ENCODE measurements around the gene ASTN2.

ASTN2 gene

DNA sequence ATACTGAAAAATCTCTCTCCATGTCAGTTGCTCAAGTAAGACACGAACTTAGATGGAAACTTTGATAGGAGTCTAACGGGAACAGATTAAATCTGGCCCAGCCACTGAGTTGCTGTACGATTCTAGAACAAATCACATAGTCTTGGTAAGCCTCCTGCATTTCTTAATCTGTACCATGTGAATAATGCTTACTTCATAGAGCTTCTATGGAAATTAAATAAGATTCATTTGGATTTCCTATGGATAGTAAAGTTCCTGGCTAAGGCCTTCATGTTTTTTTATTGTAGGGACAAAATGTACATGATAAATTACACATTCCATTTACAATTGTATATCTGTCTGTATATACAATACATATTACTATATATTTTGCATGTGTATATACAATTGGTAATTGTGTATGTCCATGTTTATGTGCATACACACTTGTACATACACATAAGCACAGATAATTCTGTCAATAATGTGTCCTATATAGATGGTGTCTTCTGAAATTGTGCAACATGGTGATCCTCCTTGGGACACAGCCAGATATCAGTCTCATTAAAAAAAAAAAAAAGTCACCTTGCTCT lies 397.4 kb downstream of the ASTN2 start:
- Histone ChIP-seq H3K27ac (no peak overlapping the region), H3K9me3 (ENCODE audit: severe bottlenecking) (no peaks in the 10 kb centered on the region), H3K27me3 (ENCODE audit: insufficient read depth, low read depth, severe bottlenecking) (no peaks in the 10 kb centered on the region), H3K4me3 (ENCODE audit: low read depth, low read length) (no peak overlapping the region), H3K36me3 (no peaks in the 10 kb centered on the region; the same call in none of the 2 replicates)
- TF ChIP-seq CTCF (IDR thresholded peaks at IDR 0.05; ENCODE audit: low read depth, low read length), result no peak
- DNase-seq, result no peak

DNA sequence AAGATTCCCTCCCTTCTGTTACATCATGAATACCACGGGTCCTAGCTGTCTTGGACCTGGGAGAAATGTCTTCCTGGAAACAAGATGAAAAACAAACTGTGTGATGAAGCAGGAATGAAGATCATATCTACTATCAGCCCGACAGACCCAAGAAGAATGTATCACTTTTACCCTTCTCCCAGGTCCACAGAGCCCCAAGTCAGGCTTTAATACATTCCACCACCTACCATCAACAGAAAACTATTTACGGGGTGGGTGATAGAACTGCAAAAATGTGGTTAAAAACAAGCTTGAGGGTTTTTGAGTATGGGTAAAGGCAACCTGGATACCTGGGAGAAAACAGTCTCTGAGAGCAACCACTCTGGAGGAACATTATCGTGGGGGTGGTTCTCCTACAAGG lies 400.8 kb downstream of the ASTN2 start:
- no peak overlapping the region for H3K27ac ChIP-seq
- no peak for DNase-seq
- no peak overlapping the region for H3K4me3 ChIP-seq (ENCODE audit: low read depth, low read length)
- H3K36me3 ChIP-seq, result peaks cover 4% of the 10 kb centered on the region
- TF ChIP-seq CTCF (IDR thresholded peaks at IDR 0.05; ENCODE audit: low read depth, low read length), result no peak
- H3K9me3 ChIP-seq (ENCODE audit: severe bottlenecking), result no peaks in the 10 kb centered on the region
- no peaks in the 10 kb centered on the region for H3K27me3 ChIP-seq (ENCODE audit: insufficient read depth, low read depth, severe bottlenecking)

DNA sequence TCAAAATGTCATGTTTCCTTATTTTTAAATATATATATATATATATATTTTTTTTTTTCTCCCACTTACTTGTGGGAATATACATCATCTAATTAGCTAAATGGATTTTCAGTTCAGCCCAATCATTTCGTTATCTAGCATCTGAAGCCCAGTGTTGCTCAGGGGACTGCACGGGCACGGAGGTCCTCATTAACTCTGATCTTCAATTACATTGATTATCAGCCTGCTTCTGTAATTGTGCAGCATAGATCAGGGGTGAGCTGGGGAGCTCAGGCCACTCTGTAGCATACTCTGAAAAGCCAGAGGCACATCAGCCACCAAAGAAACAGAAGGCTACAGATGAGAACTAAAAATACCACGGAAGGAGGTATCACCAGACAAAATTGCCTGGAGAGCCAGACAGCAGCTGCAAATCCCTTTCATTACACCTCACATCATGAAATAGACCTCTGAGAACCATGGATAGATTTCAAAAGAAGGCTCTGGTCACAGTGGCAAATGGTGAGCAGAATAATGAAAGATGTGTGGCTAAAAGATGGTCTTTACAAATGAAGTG lies 401.3 kb downstream of the ASTN2 start:
- no peak for DNase-seq

DNA sequence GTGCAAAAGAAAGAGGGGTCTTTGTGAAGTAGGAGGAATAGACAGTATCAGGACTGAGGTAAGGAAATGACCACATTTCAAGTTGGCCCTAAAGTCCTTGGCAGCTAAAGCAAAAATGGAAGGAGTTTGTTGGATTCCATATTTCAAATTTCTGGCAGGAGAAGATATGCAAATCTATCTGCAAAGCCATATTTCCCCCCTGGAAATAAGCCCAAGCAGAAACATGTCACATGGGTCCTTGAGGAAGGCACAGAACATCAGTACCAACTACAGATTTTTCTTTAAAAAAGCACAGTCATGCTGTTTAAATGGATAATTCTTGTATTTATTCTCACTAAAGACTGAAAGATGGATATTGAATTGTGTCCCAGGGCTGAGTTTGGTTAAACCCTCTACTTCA lies 404.8 kb downstream of the ASTN2 start:
- no peaks in the 10 kb centered on the region for H3K9me3 ChIP-seq (ENCODE audit: severe bottlenecking)
- peaks cover 31% of the 10 kb centered on the region for H3K36me3 ChIP-seq
- H3K27me3 ChIP-seq (ENCODE audit: insufficient read depth, low read depth, severe bottlenecking), result no peaks in the 10 kb centered on the region
- no peak overlapping the region for H3K27ac ChIP-seq
- DNase-seq, result no peak
- no peak for TF ChIP-seq CTCF (IDR thresholded peaks at IDR 0.05; ENCODE audit: low read depth, low read length)
- no peak overlapping the region for H3K4me3 ChIP-seq (ENCODE audit: low read depth, low read length)

More for the DNA sequence above, 401.3 kb downstream of the ASTN2 start:
- peaks cover 4% of the 10 kb centered on the region for H3K36me3 ChIP-seq
- TF ChIP-seq CTCF (IDR thresholded peaks at IDR 0.05; ENCODE audit: low read depth, low read length), result no peak
- H3K27me3 ChIP-seq (ENCODE audit: insufficient read depth, low read depth, severe bottlenecking), result no peaks in the 10 kb centered on the region
- no peaks in the 10 kb centered on the region for H3K9me3 ChIP-seq (ENCODE audit: severe bottlenecking)
- H3K4me3 ChIP-seq (ENCODE audit: low read depth, low read length), result no peak overlapping the region
- H3K27ac ChIP-seq, result no peak overlapping the region

- Histone ChIP-seq H3K36me3 (peaks cover 40% of the 10 kb centered on the region), H3K27ac (no peak overlapping the region), H3K4me3 (ENCODE audit: low read depth, low read length) (no peak overlapping the region), H3K27me3 (ENCODE audit: insufficient read depth, low read depth, severe bottlenecking) (no peaks in the 10 kb centered on the region), H3K9me3 (ENCODE audit: severe bottlenecking) (no peaks in the 10 kb centered on the region)
- DNase-seq, result no peak
- TF ChIP-seq CTCF (IDR thresholded peaks at IDR 0.05; ENCODE audit: low read depth, low read length), result no peak
Measured at GRCh38 chr9:117008876-117009275, 406.0 kb downstream of the ASTN2 start.

DNA sequence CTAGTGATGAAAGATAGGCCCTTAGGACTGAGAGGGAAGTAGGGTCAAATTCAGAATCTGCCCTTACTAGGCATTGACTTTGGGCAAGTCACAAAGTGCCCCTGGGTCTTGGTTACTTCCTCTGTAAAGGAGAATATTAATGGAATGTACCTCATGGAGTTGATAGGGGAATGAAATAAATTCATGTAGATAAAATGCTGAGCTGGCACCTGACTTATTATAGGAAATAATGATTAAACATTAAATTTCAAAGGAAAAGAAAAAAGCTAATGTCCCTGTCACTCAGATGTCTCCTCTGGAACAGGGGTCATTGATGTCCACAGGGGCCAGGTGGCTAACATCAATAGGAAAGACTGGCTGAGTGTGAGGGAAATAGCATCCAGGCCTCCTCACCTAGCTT lies 406.4 kb downstream of the ASTN2 start:
- Histone ChIP-seq H3K9me3 (ENCODE audit: severe bottlenecking) (no peaks in the 10 kb centered on the region), H3K27me3 (ENCODE audit: insufficient read depth, low read depth, severe bottlenecking) (no peaks in the 10 kb centered on the region), H3K36me3 (peaks cover 43% of the 10 kb centered on the region), H3K4me3 (ENCODE audit: low read depth, low read length) (no peak overlapping the region), H3K27ac (no peak overlapping the region)
- no peak for DNase-seq
- TF ChIP-seq CTCF (IDR thresholded peaks at IDR 0.05; ENCODE audit: low read depth, low read length), result no peak
